ENCODE measurements around the gene UCHL3. TPM values are rescaled to one million over a fixed set of nuclear protein-coding genes. Genes with fewer than 3 reads are reported as not detected.

UCHL3 gene
- total RNA-seq, 1 donor from 2014 or later: 25.5 TPM

DNA sequence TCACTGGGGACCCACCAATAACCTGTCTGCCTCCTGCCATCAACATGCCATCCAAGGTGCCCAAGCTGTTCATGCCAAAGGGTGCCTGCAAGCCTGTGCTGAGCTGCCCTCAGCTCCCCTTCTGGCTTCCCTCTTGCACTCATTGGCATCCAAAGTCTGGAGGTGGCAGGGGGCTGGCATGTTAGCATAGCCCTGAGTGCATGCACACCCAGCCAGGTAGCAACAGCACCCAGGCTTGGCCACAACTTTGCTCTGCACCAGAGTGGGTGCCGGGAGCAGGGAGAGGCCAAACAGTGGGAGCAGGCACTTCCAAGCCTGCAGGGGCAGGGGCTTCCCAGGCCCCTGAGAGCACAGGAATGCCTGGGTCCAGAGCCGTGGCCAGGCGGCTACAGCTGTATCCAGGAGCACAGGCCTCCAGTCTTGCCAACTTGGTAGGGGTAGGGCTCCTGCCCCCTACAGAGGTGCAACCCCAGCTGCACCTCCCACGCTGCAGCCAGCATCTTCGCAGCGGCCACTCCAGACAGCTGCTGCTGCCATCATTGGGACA lies 41.5 kb upstream of the UCHL3 start:
- Mint-ChIP-seq H3K9me3 (ENCODE audit: unreplicated experiment) (peaks cover 2% of the 10 kb centered on the region), H3K36me3 (ENCODE audit: unreplicated experiment) (no peaks in the 10 kb centered on the region), H3K27me3 (ENCODE audit: unreplicated experiment) (no peaks in the 10 kb centered on the region), H3K4me3 (ENCODE audit: unreplicated experiment) (no peak overlapping the region), H3K27ac (ENCODE audit: unreplicated experiment) (no peak overlapping the region), H3K4me1 (ENCODE audit: low read depth, unreplicated experiment) (peaks cover 4% of the 10 kb centered on the region)
- TF ChIP-seq, protein P1, sequence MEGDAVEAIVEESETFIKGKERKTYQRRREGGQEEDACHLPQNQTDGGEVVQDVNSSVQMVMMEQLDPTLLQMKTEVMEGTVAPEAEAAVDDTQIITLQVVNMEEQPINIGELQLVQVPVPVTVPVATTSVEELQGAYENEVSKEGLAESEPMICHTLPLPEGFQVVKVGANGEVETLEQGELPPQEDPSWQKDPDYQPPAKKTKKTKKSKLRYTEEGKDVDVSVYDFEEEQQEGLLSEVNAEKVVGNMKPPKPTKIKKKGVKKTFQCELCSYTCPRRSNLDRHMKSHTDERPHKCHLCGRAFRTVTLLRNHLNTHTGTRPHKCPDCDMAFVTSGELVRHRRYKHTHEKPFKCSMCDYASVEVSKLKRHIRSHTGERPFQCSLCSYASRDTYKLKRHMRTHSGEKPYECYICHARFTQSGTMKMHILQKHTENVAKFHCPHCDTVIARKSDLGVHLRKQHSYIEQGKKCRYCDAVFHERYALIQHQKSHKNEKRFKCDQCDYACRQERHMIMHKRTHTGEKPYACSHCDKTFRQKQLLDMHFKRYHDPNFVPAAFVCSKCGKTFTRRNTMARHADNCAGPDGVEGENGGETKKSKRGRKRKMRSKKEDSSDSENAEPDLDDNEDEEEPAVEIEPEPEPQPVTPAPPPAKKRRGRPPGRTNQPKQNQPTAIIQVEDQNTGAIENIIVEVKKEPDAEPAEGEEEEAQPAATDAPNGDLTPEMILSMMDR (IDR thresholded peaks at IDR 0.05; ENCODE audit: partially characterized antibody, unreplicated experiment): no peak
- no peak for DNase-seq

DNA sequence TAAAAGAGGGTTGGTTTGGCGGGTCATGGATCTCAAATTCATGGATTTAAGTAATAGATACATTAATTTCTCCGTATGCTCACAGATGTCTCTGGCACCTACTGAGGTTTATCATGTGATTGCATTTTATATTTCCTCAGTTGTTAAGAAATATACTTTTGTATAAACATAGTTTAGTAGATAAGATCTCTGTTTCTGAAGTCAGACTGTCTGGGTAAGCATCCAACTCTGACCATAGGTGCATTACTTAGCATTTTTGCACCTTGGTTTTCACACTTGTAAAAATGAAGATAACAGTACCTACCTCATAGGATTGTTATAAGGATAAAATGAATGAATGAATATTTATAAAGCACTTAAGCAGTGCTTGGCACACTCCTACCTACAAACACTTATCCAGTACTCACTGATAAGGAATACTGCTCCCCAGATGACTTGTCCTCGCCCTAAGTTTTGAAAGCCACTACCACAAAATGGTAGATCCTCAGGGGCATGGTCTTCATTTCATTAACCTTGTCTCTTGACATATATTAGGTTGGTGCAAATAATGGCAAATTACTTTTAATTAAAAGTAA lies 38.5 kb upstream of the UCHL3 start:
- peaks cover 2% of the 10 kb centered on the region for H3K9me3 Mint-ChIP-seq (ENCODE audit: unreplicated experiment)

DNA sequence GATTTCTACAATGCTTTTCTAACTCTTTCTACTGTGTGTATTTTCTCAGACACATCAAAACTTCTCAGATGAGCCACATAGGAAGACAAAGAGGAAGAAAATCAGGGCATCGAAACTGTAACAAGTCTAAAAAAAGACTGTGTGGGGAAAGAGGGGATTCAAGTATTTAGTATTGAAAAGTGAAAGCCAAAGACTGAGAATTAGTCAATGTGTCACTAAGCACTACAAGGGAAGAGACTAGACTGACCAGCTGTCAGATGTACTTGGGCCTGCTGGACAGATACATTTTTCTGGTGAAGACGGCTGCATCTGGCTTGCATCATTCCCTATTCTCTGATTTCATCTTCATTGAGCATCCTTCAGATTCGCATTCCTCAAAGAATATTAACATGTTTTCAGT lies 37.3 kb upstream of the UCHL3 start:
- TF ChIP-seq, protein P1 (IDR thresholded peaks at IDR 0.05; ENCODE audit: partially characterized antibody, unreplicated experiment): no peak

More for the DNA sequence above, 38.5 kb upstream of the UCHL3 start:
- Mint-ChIP-seq H3K4me1 (ENCODE audit: low read depth, unreplicated experiment) (peaks cover 4% of the 10 kb centered on the region), H3K27ac (ENCODE audit: unreplicated experiment) (no peak overlapping the region), H3K36me3 (ENCODE audit: unreplicated experiment) (no peaks in the 10 kb centered on the region), H3K4me3 (ENCODE audit: unreplicated experiment) (no peak overlapping the region), H3K27me3 (ENCODE audit: unreplicated experiment) (no peaks in the 10 kb centered on the region)
- no peak for DNase-seq
- TF ChIP-seq, protein P1 (IDR thresholded peaks at IDR 0.05; ENCODE audit: partially characterized antibody, unreplicated experiment): no peak

DNA sequence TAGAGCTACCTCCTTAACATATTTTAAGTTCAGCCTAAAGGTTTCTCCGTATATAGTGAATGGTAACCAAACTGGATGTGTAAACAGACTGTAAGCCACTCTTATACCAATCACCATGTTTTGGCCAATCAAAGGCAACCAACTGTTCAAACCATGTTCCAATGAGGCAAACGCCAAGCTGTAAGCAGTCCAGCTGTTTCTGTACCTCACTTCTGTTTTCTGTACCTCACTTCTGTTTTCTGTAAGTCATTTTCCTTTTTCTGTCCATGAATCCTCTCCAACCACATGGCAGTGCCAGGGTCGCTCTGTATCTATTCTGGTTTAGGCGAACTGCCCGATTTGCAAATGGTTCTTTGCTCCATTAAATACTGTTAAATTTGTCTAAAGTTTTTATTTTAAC lies 36.3 kb upstream of the UCHL3 start:
- H3K4me3 Mint-ChIP-seq (ENCODE audit: unreplicated experiment): no peak overlapping the region
- H3K36me3 Mint-ChIP-seq (ENCODE audit: unreplicated experiment): no peaks in the 10 kb centered on the region
- peaks cover 2% of the 10 kb centered on the region for H3K9me3 Mint-ChIP-seq (ENCODE audit: unreplicated experiment)
- TF ChIP-seq, protein P1 (IDR thresholded peaks at IDR 0.05; ENCODE audit: partially characterized antibody, unreplicated experiment): no peak
- H3K27ac Mint-ChIP-seq (ENCODE audit: unreplicated experiment): no peak overlapping the region
- no peak for DNase-seq
- peaks cover 4% of the 10 kb centered on the region for H3K4me1 Mint-ChIP-seq (ENCODE audit: low read depth, unreplicated experiment)
- H3K27me3 Mint-ChIP-seq (ENCODE audit: unreplicated experiment): no peaks in the 10 kb centered on the region

More for the DNA sequence above, 37.3 kb upstream of the UCHL3 start:
- no peak overlapping the region for H3K4me3 Mint-ChIP-seq (ENCODE audit: unreplicated experiment)
- H3K9me3 Mint-ChIP-seq (ENCODE audit: unreplicated experiment): peaks cover 2% of the 10 kb centered on the region
- H3K4me1 Mint-ChIP-seq (ENCODE audit: low read depth, unreplicated experiment): peaks cover 4% of the 10 kb centered on the region
- no peak for DNase-seq
- no peaks in the 10 kb centered on the region for H3K36me3 Mint-ChIP-seq (ENCODE audit: unreplicated experiment)
- no peaks in the 10 kb centered on the region for H3K27me3 Mint-ChIP-seq (ENCODE audit: unreplicated experiment)
- H3K27ac Mint-ChIP-seq (ENCODE audit: unreplicated experiment): no peak overlapping the region

All from glutamatergic neuron (in vitro differentiated cells).